Measurements from ENCODE around the gene PTF1A. TPM values are rescaled to one million over a fixed set of nuclear protein-coding genes. Genes with fewer than 3 reads are reported as not detected.
"Not testable (repeated sequence)": the region's sequence is repeated elsewhere in the genome, so short reads cannot be mapped to it uniquely, and the experiment has no call there.

Gene PTF1A
- total RNA-seq, 2 experiments from 2014 or later: not detected

DNA sequence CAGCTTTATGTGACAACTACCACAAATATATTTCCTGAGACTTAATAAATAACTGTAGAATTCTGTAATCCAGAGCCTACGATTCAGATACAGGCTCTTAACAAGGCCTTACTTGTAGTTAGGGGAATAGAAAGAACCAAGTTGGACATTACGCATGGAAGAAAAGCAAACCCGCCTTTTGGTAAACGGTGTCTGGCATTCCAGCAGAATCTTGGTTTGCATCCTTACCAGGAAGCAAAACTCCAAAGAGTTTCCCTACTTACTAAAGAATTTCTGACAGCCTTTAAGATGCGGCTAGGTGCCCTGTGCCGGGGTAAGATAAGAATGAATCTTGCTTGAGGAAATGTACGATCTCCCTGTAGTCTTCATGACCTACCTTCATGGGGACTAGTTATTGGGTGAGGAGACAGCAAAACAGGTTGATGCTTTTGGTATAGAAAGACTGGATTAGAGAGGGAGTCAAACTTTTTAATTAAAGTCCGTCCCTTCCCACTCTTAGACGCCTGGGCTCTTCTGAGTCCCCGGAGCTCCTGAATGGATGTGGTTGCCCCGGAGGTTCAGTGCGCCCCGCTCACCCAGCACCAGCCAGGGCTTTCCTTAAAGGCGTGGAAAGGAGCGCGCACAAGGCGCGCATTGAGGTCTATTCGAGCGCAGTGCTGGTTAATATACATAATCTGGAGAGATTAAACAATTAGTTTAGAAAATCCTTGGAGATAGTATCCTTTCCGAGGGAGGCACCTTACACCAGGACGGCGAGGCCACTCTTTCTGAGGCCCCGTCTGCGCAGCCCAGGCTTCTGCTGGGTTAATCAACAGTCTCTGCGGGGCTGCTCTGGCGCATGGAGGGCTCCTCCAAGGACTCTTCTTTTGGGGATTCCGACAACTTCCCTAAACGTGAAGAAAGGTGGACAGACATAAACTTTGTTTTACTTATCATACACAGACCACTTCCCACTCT lies 11.5 kb downstream of the PTF1A start:
- H3K4me3 Mint-ChIP-seq: no peak overlapping the region
- H3K27me3 Mint-ChIP-seq: peaks cover 65% of the 10 kb centered on the region
- no peaks in the 10 kb centered on the region for H3K9me3 Mint-ChIP-seq

DNA sequence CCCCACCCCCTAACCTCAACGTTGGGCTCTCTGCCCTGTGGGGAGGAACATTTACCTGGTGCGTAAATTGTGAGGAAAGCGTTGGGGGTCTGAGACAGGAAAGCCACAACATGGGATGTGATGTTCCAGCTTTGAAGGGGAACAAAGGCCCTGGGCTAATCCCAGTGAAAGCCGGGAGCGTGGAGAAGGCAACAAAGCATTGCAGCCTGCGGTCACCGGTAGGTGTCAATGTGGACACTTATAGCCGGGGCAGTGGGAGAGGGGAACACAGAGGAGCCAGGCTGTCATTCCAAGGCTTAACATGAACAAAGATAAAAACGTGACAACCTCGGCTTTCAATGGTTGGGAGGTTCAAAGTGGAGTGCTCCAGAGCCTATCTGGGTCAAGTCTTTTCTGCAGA lies 12.7 kb downstream of the PTF1A start:
- POLR2A ChIA-PET: no interaction called here
- Mint-ChIP-seq H3K4me1 (peaks cover 4% of the 10 kb centered on the region), H3K9me3 (no peaks in the 10 kb centered on the region), H3K4me3 (no peak overlapping the region), H3K27me3 (peaks cover 64% of the 10 kb centered on the region), H3K27ac (no peak overlapping the region), H3K36me3 (no peaks in the 10 kb centered on the region)
- DNase-seq (no peak), ATAC-seq (ENCODE audit: low read depth) (no peak)

More for the DNA sequence above, 11.5 kb downstream of the PTF1A start:
- Mint-ChIP-seq H3K27ac (no peak overlapping the region), H3K4me1 (peaks cover 4% of the 10 kb centered on the region), H3K36me3 (no peaks in the 10 kb centered on the region)
- ATAC-seq (ENCODE audit: low read depth) (no peak), DNase-seq (no peak)
- POLR2A ChIA-PET: no interaction called here

DNA sequence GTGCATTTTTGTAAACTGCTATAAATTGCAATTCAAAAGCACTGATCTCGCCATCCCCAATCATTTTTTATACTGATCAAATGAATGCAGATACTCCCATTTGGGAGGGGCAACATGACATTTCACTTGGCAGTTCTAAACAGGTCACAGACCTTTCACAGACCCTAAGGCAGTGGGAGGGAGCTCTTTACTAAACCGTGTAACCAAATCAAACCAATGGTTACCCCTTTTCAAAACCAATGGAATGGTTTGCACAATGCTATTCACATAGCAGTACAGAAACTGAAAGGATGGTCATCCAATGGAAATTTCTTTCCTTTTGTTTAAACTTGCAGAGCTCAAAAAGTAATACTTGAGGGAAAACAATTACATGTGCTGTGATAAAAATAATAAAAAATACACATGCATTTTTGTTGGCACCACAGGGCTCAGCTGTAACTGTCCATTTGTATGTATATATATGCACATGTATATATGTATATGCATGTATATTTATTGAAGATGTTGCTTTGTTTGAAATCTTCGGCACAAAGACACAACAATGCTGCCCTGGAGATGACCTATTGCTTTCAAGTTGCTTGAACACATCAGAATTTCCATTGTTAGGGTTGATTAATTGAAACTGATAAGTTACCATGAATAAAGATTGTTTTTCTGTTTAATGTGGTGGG lies 14.0 kb downstream of the PTF1A start:
- H3K27me3 Mint-ChIP-seq: peaks cover 54% of the 10 kb centered on the region
- no peaks in the 10 kb centered on the region for H3K4me1 Mint-ChIP-seq
- POLR2A ChIA-PET: no interaction called here
- H3K9me3 Mint-ChIP-seq: no peaks in the 10 kb centered on the region
- ATAC-seq (ENCODE audit: low read depth): no peak
- no peak overlapping the region for H3K4me3 Mint-ChIP-seq
- H3K27ac Mint-ChIP-seq: no peak overlapping the region
- no peak for DNase-seq
- H3K36me3 Mint-ChIP-seq: no peaks in the 10 kb centered on the region

DNA sequence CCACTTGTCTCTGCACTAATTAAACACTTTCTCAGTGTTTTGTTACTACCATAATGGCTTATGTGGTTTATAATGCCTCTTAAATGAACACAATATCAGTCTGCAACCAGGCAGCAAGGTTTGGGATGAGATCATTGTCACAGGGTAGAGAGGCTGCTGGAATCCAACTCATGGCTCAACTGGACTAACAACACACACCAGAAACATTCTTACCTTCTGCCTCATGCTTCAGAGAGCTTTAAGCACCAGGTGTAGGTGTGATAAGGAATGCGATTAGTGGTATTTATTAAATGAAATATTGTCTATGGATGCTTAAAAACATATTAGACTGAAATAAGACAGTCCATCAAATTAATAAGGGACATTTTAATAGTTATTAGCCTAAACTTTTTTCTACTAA lies 25.4 kb downstream of the PTF1A start:
- Mint-ChIP-seq H3K36me3 (no peaks in the 10 kb centered on the region), H3K4me1 (no peaks in the 10 kb centered on the region), H3K27ac (no peak overlapping the region), H3K4me3 (no peak overlapping the region), H3K9me3 (no peaks in the 10 kb centered on the region), H3K27me3 (peaks cover 24% of the 10 kb centered on the region)
- POLR2A ChIA-PET: no interaction called here
- DNase-seq (no peak), ATAC-seq (ENCODE audit: low read depth) (no peak)

DNA sequence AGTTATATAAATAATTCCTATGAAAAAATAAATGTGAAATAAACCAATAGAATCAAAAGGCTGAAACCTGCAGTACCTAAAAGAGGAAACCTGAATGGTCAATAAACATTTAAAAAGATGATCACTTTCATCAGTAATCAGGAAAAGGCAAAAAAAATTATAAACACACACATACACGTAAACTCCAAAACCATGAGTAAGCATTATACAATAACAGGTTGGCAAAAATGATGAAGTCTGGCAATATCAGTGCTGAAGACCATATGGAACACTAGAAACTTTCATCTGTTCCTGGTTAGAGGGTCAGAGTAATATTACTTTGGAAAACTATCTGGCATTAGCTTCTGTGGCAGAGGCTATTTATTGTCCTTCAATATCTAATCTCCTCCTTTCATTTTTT lies 38.5 kb downstream of the PTF1A start:
- ATAC-seq (ENCODE audit: low read depth): no peak
- no peaks in the 10 kb centered on the region for H3K9me3 Mint-ChIP-seq
- no peaks in the 10 kb centered on the region for H3K36me3 Mint-ChIP-seq
- POLR2A ChIA-PET: no interaction called here
- DNase-seq: no peak
- no peaks in the 10 kb centered on the region for H3K4me1 Mint-ChIP-seq
- no peak overlapping the region for H3K4me3 Mint-ChIP-seq
- no peaks in the 10 kb centered on the region for H3K27me3 Mint-ChIP-seq
- H3K27ac Mint-ChIP-seq: no peak overlapping the region

DNA sequence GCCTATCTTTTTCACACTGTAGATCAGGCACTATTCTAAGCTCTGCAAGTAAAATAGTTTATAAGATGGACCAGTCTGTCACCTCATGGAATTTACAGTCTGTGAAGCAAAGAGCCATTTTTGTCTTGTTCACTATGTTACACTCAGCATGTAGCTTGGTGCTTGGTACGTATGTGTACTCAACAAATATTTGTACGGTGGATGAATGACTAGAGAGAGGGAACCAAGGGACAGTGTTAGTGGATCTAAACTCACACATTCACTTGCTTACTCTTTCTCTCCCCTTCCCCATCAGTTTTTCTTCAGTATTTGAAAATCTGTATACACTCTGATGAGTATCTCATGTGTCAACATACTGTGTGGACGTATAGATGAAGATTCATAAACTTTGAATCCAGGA lies 45.9 kb downstream of the PTF1A start:
- Mint-ChIP-seq H3K4me1 (no peaks in the 10 kb centered on the region), H3K27ac (no peak overlapping the region), H3K36me3 (no peaks in the 10 kb centered on the region), H3K4me3 (no peak overlapping the region), H3K9me3 (peaks cover 2% of the 10 kb centered on the region), H3K27me3 (peaks cover 5% of the 10 kb centered on the region)
- DNase-seq (no peak), ATAC-seq (ENCODE audit: low read depth) (no peak)
- POLR2A ChIA-PET: no interaction called here

DNA sequence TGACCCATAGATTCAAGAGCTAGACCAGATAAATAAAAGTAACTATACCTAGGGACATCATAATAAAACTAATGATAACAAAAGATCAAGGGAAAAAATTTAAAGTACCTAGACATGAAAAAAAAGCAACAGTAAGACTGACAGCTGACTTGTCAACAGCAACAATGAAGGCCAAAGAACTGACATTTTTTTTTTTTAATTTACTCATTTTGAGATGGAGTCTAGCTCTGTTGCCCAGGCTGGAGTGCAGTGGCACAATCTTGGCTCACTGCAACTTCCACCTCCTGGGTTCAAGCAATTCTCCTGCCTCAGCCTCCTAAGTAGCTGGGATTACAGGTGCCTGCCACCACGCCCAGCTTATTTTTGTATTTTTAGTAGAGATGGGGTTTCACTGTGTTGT lies 49.7 kb downstream of the PTF1A start:
- H3K4me3 Mint-ChIP-seq; DNase-seq; H3K4me1 Mint-ChIP-seq; H3K27ac Mint-ChIP-seq; H3K9me3 Mint-ChIP-seq; ATAC-seq (ENCODE audit: low read depth); POLR2A ChIA-PET; H3K36me3 Mint-ChIP-seq; H3K27me3 Mint-ChIP-seq: not testable (repeated sequence)

Other genes with a start within 250 kb of the PTF1A start
- gene MSRB2, start 96.7 kb upstream of the PTF1A start, total RNA-seq: 10 to 100 TPM; 11.1 to 12.1 TPM
- under 1 TPM in 1 of 2 experiments, not detected in 1; 0.20 TPM for gene C10orf67, start 152.5 kb downstream of the PTF1A start, total RNA-seq
- 10 to 100 TPM; 20.1 to 21.0 TPM for gene OTUD1, start 246.8 kb downstream of the PTF1A start, total RNA-seq

Measured in activated naive CD8-positive, alpha-beta T cell treated with anti-CD3 and anti-CD28 coated beads, Interleukin-2, amount 10 ng/mL, durations not matched to agents 7 days and 5 days (primary cell).